ENCODE measurements around the gene BMPER.

BMPER gene

GRCh38 chr7:33887266-33887975 lies 17.9 kb upstream of the BMPER start:
- in situ Hi-C loops (cut with HindIII; ENCODE audit: low sequenced_read_pairs): no loop called here
- no peak for DNase-seq (ENCODE audit: low read depth, low spot score)
- TF ChIP-seq, protein P1, sequence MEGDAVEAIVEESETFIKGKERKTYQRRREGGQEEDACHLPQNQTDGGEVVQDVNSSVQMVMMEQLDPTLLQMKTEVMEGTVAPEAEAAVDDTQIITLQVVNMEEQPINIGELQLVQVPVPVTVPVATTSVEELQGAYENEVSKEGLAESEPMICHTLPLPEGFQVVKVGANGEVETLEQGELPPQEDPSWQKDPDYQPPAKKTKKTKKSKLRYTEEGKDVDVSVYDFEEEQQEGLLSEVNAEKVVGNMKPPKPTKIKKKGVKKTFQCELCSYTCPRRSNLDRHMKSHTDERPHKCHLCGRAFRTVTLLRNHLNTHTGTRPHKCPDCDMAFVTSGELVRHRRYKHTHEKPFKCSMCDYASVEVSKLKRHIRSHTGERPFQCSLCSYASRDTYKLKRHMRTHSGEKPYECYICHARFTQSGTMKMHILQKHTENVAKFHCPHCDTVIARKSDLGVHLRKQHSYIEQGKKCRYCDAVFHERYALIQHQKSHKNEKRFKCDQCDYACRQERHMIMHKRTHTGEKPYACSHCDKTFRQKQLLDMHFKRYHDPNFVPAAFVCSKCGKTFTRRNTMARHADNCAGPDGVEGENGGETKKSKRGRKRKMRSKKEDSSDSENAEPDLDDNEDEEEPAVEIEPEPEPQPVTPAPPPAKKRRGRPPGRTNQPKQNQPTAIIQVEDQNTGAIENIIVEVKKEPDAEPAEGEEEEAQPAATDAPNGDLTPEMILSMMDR (IDR thresholded peaks at IDR 0.05; ENCODE audit: low read depth, low read length): no peak
- no peak overlapping the region for H3K4me3 ChIP-seq (ENCODE audit: low read depth, low read length)

- H3K4me3 ChIP-seq (ENCODE audit: low read depth, low read length): no peak overlapping the region
- DNase-seq (ENCODE audit: low read depth, low spot score): peak; percentile 60
- in situ Hi-C loops (cut with HindIII; ENCODE audit: low sequenced_read_pairs): no loop called here
- TF ChIP-seq, protein P1 (IDR thresholded peaks at IDR 0.05; ENCODE audit: low read depth, low read length): no peak
These were observed 17.2 kb upstream of the BMPER start for GRCh38 chr7:33888166-33888565.

DNA sequence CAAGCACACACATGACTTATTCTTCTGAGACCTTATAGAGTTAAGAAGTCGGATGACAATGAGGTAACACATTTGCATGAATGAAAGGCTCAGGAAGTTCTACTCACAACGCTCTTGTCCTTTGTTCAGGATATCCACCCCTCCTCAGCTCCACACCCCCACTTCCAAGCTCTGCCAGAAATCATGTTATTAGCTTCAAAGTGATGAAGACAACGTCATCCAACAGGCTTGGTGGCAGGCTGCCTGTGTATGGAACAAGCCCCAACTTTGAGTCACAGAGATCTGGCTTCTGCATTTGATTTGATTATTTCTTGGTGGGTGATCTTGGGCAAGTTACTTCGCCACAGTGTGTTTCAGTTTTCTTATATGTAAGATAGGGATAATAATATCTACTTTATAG lies 12.4 kb upstream of the BMPER start:
- no peak overlapping the region for H3K4me3 ChIP-seq (ENCODE audit: low read depth, low read length)
- TF ChIP-seq, protein P1 (IDR thresholded peaks at IDR 0.05; ENCODE audit: low read depth, low read length): no peak
- in situ Hi-C loops (cut with HindIII; ENCODE audit: low sequenced_read_pairs): no loop called here
- DNase-seq (ENCODE audit: low read depth, low spot score): no peak

DNA sequence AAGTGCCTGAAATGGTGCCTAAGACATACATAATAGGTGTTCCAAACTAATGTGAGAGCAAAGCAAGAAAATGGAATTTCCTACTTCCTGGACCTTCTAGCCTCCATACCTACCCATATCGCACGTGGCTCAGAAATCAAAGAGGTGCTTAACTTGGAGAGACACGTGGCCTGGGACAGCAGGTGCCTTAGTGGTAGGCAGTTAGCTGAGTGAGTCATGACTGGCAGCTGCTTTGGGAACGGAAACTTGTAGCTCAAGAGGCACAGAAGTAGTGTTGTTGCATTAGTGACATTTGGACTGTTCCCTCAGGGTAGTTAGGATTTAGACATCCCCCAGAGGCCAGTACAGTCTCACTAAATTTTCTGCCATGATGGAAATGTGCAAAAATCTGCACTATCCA lies 12.0 kb upstream of the BMPER start:
- H3K4me3 ChIP-seq (ENCODE audit: low read depth, low read length): no peak overlapping the region
- TF ChIP-seq, protein P1 (IDR thresholded peaks at IDR 0.05; ENCODE audit: low read depth, low read length): no peak
- in situ Hi-C loops (cut with HindIII; ENCODE audit: low sequenced_read_pairs): no loop called here
- DNase-seq (ENCODE audit: low read depth, low spot score): no peak

DNA sequence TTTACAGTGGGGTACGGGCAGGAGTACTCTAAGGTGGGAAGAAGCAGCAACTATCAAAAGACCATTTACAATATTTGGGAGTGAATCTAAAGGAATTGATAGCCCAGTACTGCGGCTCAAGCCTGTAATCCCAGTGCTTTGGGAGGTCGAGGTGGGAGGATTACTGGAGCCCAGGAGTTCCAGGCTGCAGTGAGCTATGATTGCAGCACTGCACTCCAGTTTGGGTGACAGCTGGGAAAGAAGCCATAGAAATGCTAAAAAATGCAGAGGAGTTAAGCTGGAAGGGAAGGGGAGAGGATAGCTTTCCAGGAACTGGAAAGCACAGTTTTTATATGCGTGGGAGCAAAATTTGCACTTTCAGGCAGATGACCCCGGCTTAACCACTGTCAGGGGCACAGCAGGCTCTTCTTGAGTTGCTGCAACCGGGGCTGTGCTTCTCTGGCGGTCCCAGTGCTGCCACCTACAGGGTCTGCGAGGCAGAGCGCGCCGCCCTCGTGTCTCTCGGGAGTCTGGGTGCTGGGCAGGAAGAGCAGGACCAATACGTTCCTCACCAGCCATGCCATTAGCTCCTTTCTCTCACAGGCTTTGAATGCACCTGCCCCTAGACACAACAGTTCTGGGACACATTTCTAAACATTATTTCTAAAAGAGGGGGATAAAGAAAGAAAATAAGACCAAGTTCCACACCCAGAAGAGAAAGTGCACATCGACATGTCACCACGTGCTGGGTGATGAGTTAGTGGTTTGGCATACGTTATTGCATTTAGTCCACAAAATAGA lies 10.1 kb upstream of the BMPER start:
- no peak overlapping the region for H3K4me3 ChIP-seq (ENCODE audit: low read depth, low read length)
- TF ChIP-seq, protein P1 (IDR thresholded peaks at IDR 0.05; ENCODE audit: low read depth, low read length): peak; percentile 98
- in situ Hi-C loops (cut with HindIII; ENCODE audit: low sequenced_read_pairs): no loop called here
- peak; percentile 83 for DNase-seq (ENCODE audit: low read depth, low spot score)

- H3K4me3 ChIP-seq (ENCODE audit: low read depth, low read length): no peak overlapping the region
- DNase-seq (ENCODE audit: low read depth, low spot score): no peak
- TF ChIP-seq, protein P1 (IDR thresholded peaks at IDR 0.05; ENCODE audit: low read depth, low read length): no peak
- in situ Hi-C loops (cut with HindIII; ENCODE audit: low sequenced_read_pairs): no loop called here
These were observed 4.8 kb upstream of the BMPER start for GRCh38 chr7:33900501-33900900.
